GM23248 (cell line): ENCODE measurements around the gene AGRN.

Experiments used
- EZH2 ChIP-seq: fragments of 200-600 bp; sonication (generic); IDR thresholded peaks from 2 replicates; pipeline ENCODE4 v1.6.1; 2018; ENCODE audit warnings: antibody characterized with exemption, mild to moderate bottlenecking; ENCODE audit not compliant: insufficient read depth, poor library complexity, severe bottlenecking
- EZH2phosphoT487 ChIP-seq: fragments of 200-600 bp; sonication (generic); IDR thresholded peaks from 2 replicates; pipeline ENCODE4 v1.6.1; 2018; ENCODE audit warnings: antibody characterized with exemption, moderate library complexity, mild to moderate bottlenecking, low read depth; ENCODE audit not compliant: insufficient read depth

DNA sequence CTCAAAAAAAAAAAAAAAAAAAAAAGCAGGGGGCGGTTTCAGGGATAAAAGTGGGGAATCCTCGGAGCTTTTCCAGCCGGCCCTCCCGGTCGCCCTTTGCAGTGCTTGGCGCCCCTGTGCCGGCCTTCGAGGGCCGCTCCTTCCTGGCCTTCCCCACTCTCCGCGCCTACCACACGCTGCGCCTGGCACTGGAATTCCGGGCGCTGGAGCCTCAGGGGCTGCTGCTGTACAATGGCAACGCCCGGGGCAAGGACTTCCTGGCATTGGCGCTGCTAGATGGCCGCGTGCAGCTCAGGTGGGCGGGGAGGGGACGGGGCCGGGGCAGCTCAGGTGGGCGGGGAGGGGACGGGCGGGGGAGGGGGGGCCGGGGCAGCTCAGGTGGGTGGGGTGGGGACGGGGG lies 28.8 kb downstream of the AGRN start:
- TF ChIP-seq EZH2 (no peak), EZH2phosphoT487 (no peak)
